Stimulated activated CD4-positive, alpha-beta T cell treated with anti-CD3 and anti-CD28 coated beads, Interleukin-1b, Interleukin-23, amount 100 ng/mL, for 4 hours (primary cell): ENCODE data around the gene MRPL21.
A peak's percentile ranks its signal among the peaks of the same experiment; 100 is the strongest.

Experiments
- DNase-seq, 2 donors: peaks; one replicate each; pipeline ENCODE4 v3.0.0-alpha.2; 2020; ENCODE audit warnings: low read depth in 2 of 2

Gene MRPL21

GRCh38 chr11:68841718-68842426 lies 61.8 kb downstream of the MRPL21 start, which contains the start of gene CPT1A:
Gene CPT1A (minus strand): TSS chr11:68841916. CDS start chr11:68815474, 26,442 bp downstream.
- DNase-seq: peak; percentile 43 to 62
